HEK293 (cell line): ENCODE measurements around the gene COQ8A.

Source experiments
- CTCF ChIA-PET: fragments of 350-600 bp; formaldehyde crosslinking; extraction: SDS; loops from one replicate; lab custom pipeline; 2021; ENCODE audit warnings: antibody characterized with exemption; lab: Yijun Ruan, JAX
- POLR2A ChIA-PET: fragments of 300-600 bp; formaldehyde crosslinking; extraction: SDS; loops from one replicate; lab custom pipeline; 2020; ENCODE audit warnings: antibody characterized with exemption, inconsistent platforms; lab: Yijun Ruan, JAX
- H3K27ac ChIP-seq: fragments of 200-500 bp; sonication (Bioruptor generic); 2 replicates; pipeline ENCODE4 v1.5.1; 2014; ENCODE audit warnings: low read depth, low read length, control low read depth, inconsistent platforms; ENCODE audit errors: extremely low read depth
- H3K36me3 ChIP-seq, 2 experiments: fragments of 200-500 bp in 1 of 2; sonication (Bioruptor generic) in 1 of 2; 1 replicate in 1 of 2; 2 replicates in 1 of 2; pipeline ENCODE4 v1.5.1; 2014 to 2017; ENCODE audit warnings: inconsistent platforms in 2 of 2, low read length in 2 of 2; ENCODE audit not compliant: control insufficient read depth in 2 of 2, insufficient read depth in 1 of 2
- H3K4me1 ChIP-seq: fragments of 200-500 bp; sonication (Bioruptor generic); 2 replicates; pipeline ENCODE4 v1.5.1; 2014; ENCODE audit warnings: mild to moderate bottlenecking, low read length, inconsistent platforms; ENCODE audit not compliant: control insufficient read depth, insufficient read depth
- H3K4me3 ChIP-seq: 2 replicates; pipeline ENCODE4 v1.5.1; 2011; ENCODE audit warnings: low read depth, mild to moderate bottlenecking, control low read depth, low read length, moderate library complexity
- H3K9me3 ChIP-seq: fragments of 200-500 bp; sonication (Bioruptor generic); 2 replicates; pipeline ENCODE4 v1.5.1; 2014; ENCODE audit warnings: low read depth, low read length, inconsistent platforms; ENCODE audit not compliant: control insufficient read depth, insufficient read depth
- PRDM1 ChIP-seq: fragments of 450-650 bp; formaldehyde crosslinking; IDR thresholded peaks from 2 replicates; pipeline ENCODE4; 2016; ENCODE audit warnings: missing biosample characterization, missing genetic modification characterization
- PRDM10 ChIP-seq: fragments of 450-650 bp; formaldehyde crosslinking; IDR thresholded peaks from 2 replicates; pipeline ENCODE4 v1.5.1; 2016; ENCODE audit warnings: missing biosample characterization, missing genetic modification characterization
- SP2 ChIP-seq: fragments of 450-650 bp; formaldehyde crosslinking; IDR thresholded peaks from 2 replicates; pipeline ENCODE4 v1.5.1; 2016; ENCODE audit warnings: missing biosample characterization, missing genetic modification characterization
- SP3 ChIP-seq: fragments of 450-650 bp; formaldehyde crosslinking; IDR thresholded peaks from 2 replicates; pipeline ENCODE4 v1.5.1; 2016; ENCODE audit warnings: missing biosample characterization, missing genetic modification characterization
- TRIM28 ChIP-seq: IDR thresholded peaks from 2 replicates; pipeline ENCODE4 v1.6.1; 2011; ENCODE audit warnings: low read length, control low read depth, borderline replicate concordance
- YY1 ChIP-seq: fragments of 450-650 bp; formaldehyde crosslinking; IDR thresholded peaks from 2 replicates; pipeline ENCODE4 v1.5.1; 2018; ENCODE audit warnings: missing biosample characterization, missing genetic modification characterization
- YY2 ChIP-seq: fragments of 450-650 bp; formaldehyde crosslinking; IDR thresholded peaks from 2 replicates; pipeline ENCODE4 v1.5.1; 2016; ENCODE audit warnings: missing biosample characterization, missing genetic modification characterization
- ZBTB26 ChIP-seq: fragments of 450-650 bp; formaldehyde crosslinking; optimal IDR thresholded peaks from 2 replicates; pipeline ENCODE3; 2016; ENCODE audit warnings: missing biosample characterization, mild to moderate bottlenecking, missing genetic modification characterization
- ZBTB6 ChIP-seq: fragments of 450-650 bp; formaldehyde crosslinking; IDR thresholded peaks from 2 replicates; pipeline ENCODE4 v1.5.1; 2017; ENCODE audit warnings: missing biosample characterization, missing genetic modification characterization
- ZBTB7A ChIP-seq: fragments of 450-650 bp; formaldehyde crosslinking; IDR thresholded peaks from 2 replicates; pipeline ENCODE4 v1.5.1; 2016; ENCODE audit warnings: low read depth, missing biosample characterization, missing genetic modification characterization
- ZEB2 ChIP-seq: fragments of 450-650 bp; formaldehyde crosslinking; IDR thresholded peaks from 2 replicates; pipeline ENCODE4 v1.5.1; 2016; ENCODE audit warnings: missing biosample characterization, missing genetic modification characterization
- ZFHX2 ChIP-seq: fragments of 450-650 bp; formaldehyde crosslinking; conservative IDR thresholded peaks from 2 replicates; pipeline ENCODE4 v1.5.1; 2016; ENCODE audit warnings: missing biosample characterization, missing genetic modification characterization
- ZFP37 ChIP-seq: fragments of 450-650 bp; formaldehyde crosslinking; IDR thresholded peaks from 2 replicates; pipeline ENCODE4 v1.5.1; 2016; ENCODE audit warnings: missing biosample characterization, missing genetic modification characterization
- ZFP41 ChIP-seq: fragments of 450-650 bp; formaldehyde crosslinking; IDR thresholded peaks from 2 replicates; pipeline ENCODE4 v1.5.1; 2016; ENCODE audit warnings: missing biosample characterization, missing genetic modification characterization, borderline replicate concordance
- ZNF157 ChIP-seq: fragments of 450-650 bp; formaldehyde crosslinking; IDR thresholded peaks from 2 replicates; pipeline ENCODE4 v1.5.1; 2016; ENCODE audit warnings: missing biosample characterization, missing genetic modification characterization
- ZNF18 ChIP-seq: fragments of 450-650 bp; formaldehyde crosslinking; IDR thresholded peaks from 2 replicates; pipeline ENCODE4 v1.5.1; 2016; ENCODE audit warnings: missing biosample characterization, missing genetic modification characterization
- ZNF2 ChIP-seq: fragments of 450-650 bp; formaldehyde crosslinking; IDR thresholded peaks from 2 replicates; pipeline ENCODE4 v1.5.1; 2016; ENCODE audit warnings: missing biosample characterization, missing genetic modification characterization
- ZNF202 ChIP-seq: fragments of 450-650 bp; formaldehyde crosslinking; IDR thresholded peaks from 2 replicates; pipeline ENCODE4 v1.5.1; 2016; ENCODE audit warnings: missing biosample characterization, missing genetic modification characterization, borderline replicate concordance
- ZNF280C ChIP-seq: fragments of 450-650 bp; formaldehyde crosslinking; IDR thresholded peaks from 2 replicates; pipeline ENCODE4 v1.5.1; 2016; ENCODE audit warnings: missing biosample characterization, missing genetic modification characterization
- ZNF280D ChIP-seq: fragments of 450-650 bp; formaldehyde crosslinking; IDR thresholded peaks from 2 replicates; pipeline ENCODE4 v1.5.1; 2016; ENCODE audit warnings: missing biosample characterization, missing genetic modification characterization
- ZNF664 ChIP-seq: fragments of 450-650 bp; formaldehyde crosslinking; IDR thresholded peaks from 2 replicates; pipeline ENCODE4 v1.5.1; 2016; ENCODE audit warnings: missing biosample characterization, missing genetic modification characterization
- ZSCAN5A ChIP-seq: fragments of 450-650 bp; formaldehyde crosslinking; IDR thresholded peaks from 2 replicates; pipeline ENCODE4 v1.5.1; 2016; ENCODE audit warnings: missing biosample characterization, missing genetic modification characterization

COQ8A gene

GRCh38 chr1:226957714-226958113 is 17.6 kb downstream of the COQ8A start (continued):
- TF ChIP-seq ZSCAN5A (tag by site-specific recombination) (no peak), ZNF18 (tag by site-specific recombination) (no peak)

GRCh38 chr1:226958300-226958699 is 18.2 kb downstream of the COQ8A start:
- H3K36me3 ChIP-seq = peaks cover 0 to 12% of the 10 kb centered on the region in 2 experiments; a peak in 1 of 3 replicates
- POLR2A ChIA-PET = no interaction called here
- no peaks in the 10 kb centered on the region for H3K9me3 ChIP-seq
- TF ChIP-seq SP3 (tag by site-specific recombination) = no peak
- no peak for TF ChIP-seq SP2 (tag by site-specific recombination)
- TF ChIP-seq YY2 (tag by site-specific recombination) = no peak
- no peak for TF ChIP-seq ZBTB7A (tag by site-specific recombination)
- TF ChIP-seq ZNF202 (tag by site-specific recombination) = no peak
- no peak for TF ChIP-seq ZBTB6
- TF ChIP-seq PRDM10 (tag by site-specific recombination) = no peak
- no peak for TF ChIP-seq ZFHX2 (tag by site-specific recombination)
- no peak for TF ChIP-seq ZNF2
- no peak for TF ChIP-seq ZEB2 (tag by site-specific recombination)
- TF ChIP-seq ZNF664 (tag by site-specific recombination) = no peak
- no peak for TF ChIP-seq PRDM1 (tag by site-specific recombination)
- no peak for TF ChIP-seq TRIM28
- TF ChIP-seq ZNF280D (tag by site-specific recombination) = no peak
- no peak for TF ChIP-seq ZNF157 (tag by site-specific recombination)
- TF ChIP-seq ZNF280C (tag by site-specific recombination) = no peak
- TF ChIP-seq YY1 (tag by site-specific recombination) = no peak
- TF ChIP-seq ZFP41 (tag by site-specific recombination) = no peak
- no peak for TF ChIP-seq ZFP37 (tag by site-specific recombination)
- no peak for TF ChIP-seq ZBTB26
- TF ChIP-seq, all 188 proteins: peak for 0
- CTCF ChIA-PET = interaction anchor here (0.7 kb wide), 1 partner anchor 39 kb away, joined by 3 read pairs; no protein-coding TSS in a partner anchor
- H3K4me1 ChIP-seq = no peaks in the 10 kb centered on the region
- H3K4me3 ChIP-seq = no peak overlapping the region
- no peak overlapping the region for H3K27ac ChIP-seq
